ENCODE measurements around the gene OTUD7B. TPM values are rescaled to one million over a fixed set of nuclear protein-coding genes. Genes with fewer than 3 reads are reported as not detected.

The OTUD7B gene
- total RNA-seq, 1 donor from 2014 or later: 48.9 TPM

DNA sequence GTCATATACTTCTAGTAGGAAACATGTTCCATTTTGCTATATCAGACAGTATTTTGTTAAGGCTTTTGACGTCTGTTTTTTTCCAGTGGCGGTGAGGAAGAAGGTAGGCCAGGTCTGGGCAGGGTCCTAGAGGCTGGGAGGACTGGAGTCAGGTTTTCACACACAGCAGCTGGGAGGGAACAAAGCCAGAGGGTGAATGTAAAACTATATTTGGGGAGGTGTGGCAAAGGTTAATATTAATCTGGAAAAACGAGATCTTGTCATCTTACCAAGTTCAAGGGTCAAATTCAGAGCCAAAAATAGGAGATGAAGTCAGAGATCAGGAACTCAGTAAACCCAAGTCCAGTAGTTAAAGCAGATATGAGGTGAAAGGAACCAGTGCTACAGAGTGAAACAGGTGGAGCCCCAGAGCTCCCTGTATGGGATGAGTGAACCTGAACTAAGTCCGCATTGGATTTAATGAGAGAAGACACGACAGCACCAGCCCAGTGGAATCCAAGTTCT lies 10.7 kb upstream of the OTUD7B start:
- no peaks in the 10 kb centered on the region for H3K36me3 Mint-ChIP-seq
- H3K4me1 Mint-ChIP-seq: peaks cover 19% of the 10 kb centered on the region
- no peaks in the 10 kb centered on the region for H3K27me3 Mint-ChIP-seq (ENCODE audit: low read depth)
- no peaks in the 10 kb centered on the region for H3K9me3 Mint-ChIP-seq
- peak overlapping the region; percentile 32 for H3K27ac Mint-ChIP-seq
- TF ChIP-seq, protein P1, sequence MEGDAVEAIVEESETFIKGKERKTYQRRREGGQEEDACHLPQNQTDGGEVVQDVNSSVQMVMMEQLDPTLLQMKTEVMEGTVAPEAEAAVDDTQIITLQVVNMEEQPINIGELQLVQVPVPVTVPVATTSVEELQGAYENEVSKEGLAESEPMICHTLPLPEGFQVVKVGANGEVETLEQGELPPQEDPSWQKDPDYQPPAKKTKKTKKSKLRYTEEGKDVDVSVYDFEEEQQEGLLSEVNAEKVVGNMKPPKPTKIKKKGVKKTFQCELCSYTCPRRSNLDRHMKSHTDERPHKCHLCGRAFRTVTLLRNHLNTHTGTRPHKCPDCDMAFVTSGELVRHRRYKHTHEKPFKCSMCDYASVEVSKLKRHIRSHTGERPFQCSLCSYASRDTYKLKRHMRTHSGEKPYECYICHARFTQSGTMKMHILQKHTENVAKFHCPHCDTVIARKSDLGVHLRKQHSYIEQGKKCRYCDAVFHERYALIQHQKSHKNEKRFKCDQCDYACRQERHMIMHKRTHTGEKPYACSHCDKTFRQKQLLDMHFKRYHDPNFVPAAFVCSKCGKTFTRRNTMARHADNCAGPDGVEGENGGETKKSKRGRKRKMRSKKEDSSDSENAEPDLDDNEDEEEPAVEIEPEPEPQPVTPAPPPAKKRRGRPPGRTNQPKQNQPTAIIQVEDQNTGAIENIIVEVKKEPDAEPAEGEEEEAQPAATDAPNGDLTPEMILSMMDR (IDR thresholded peaks at IDR 0.05; ENCODE audit: unreplicated experiment): no peak
- no peak overlapping the region for H3K4me3 Mint-ChIP-seq
- DNase-seq (ENCODE audit: low spot score in 2 of 2, unreplicated experiment in 2 of 2): no peak

DNA sequence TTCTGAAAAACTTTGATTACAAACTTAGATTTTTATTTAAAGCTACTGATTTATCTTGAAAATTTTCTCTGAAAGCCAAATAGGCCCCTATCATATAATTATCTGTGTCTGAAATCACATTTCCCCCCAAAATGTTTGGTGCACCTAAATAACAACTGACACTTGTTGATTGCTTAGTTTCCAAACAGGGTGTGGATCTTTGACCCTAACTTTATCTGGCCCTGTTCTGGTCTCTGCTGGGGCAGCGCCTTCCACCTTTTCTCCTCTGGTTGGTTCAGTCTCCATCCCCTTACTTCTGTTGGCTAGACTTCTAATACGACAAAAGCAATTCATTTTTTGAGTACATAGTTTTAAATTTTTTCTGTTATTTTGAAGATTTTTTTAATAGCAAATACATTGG lies 10.2 kb upstream of the OTUD7B start:
- no peaks in the 10 kb centered on the region for H3K36me3 Mint-ChIP-seq
- no peak overlapping the region for H3K4me3 Mint-ChIP-seq
- peaks cover 20% of the 10 kb centered on the region for H3K4me1 Mint-ChIP-seq
- H3K27ac Mint-ChIP-seq: peak overlapping the region; percentile 32
- no peak for DNase-seq (ENCODE audit: low spot score in 2 of 2, unreplicated experiment in 2 of 2)
- no peaks in the 10 kb centered on the region for H3K27me3 Mint-ChIP-seq (ENCODE audit: low read depth)
- TF ChIP-seq, protein P1 (IDR thresholded peaks at IDR 0.05; ENCODE audit: unreplicated experiment): no peak
- no peaks in the 10 kb centered on the region for H3K9me3 Mint-ChIP-seq

DNA sequence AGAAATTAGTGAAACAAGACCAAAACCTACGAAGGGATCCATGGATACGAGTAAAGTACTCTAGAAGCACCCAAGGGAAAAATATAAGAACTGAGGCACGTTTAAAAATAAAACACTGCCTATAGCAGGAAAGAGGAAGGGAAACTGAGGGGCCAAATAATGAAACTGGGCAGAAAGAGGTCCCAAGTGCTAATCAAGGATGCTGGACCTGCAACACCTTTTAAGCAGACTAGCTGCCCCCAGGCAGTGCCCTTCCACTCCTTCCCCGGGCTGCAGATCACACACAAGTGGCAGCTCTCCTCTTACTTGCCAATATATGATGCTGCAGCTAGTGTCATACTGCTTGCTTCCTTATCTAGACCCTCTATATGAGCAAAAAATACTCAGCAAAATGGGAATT lies 7.6 kb upstream of the OTUD7B start:
- H3K36me3 Mint-ChIP-seq: no peaks in the 10 kb centered on the region
- peaks cover 23% of the 10 kb centered on the region for H3K4me1 Mint-ChIP-seq
- DNase-seq (ENCODE audit: low spot score in 2 of 2, unreplicated experiment in 2 of 2): no peak
- TF ChIP-seq, protein P1 (IDR thresholded peaks at IDR 0.05; ENCODE audit: unreplicated experiment): no peak
- no peak overlapping the region for H3K27ac Mint-ChIP-seq
- no peaks in the 10 kb centered on the region for H3K27me3 Mint-ChIP-seq (ENCODE audit: low read depth)
- H3K4me3 Mint-ChIP-seq: no peak overlapping the region
- H3K9me3 Mint-ChIP-seq: no peaks in the 10 kb centered on the region

DNA sequence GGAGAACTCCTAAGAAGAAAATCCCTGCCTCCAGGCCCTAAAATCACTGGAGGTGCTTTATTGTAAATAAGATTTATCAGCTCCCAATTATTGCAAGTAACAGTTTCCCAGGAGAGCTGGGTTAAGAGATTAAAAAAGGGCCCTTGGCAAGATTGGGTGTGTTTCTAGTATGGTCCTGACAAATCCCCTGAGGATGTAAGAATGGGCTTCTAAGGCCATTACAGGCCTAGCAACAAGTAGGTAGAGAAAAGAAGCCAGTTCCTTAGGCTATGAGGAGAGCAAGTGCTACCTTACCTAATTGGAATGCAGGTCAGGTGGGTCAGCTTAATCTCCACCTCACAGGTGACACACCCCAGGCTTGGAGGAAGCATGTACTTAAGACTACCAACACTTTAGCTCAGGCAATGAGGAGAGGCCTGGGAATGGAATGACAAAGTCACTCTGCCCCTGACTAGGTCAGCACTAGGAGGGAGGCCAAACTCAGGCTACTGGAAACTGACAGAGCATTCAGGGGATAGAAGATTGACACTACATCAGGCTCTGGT lies 6.8 kb upstream of the OTUD7B start:
- no peak for DNase-seq (ENCODE audit: low spot score in 2 of 2, unreplicated experiment in 2 of 2)
- Mint-ChIP-seq H3K36me3 (no peaks in the 10 kb centered on the region), H3K4me1 (peaks cover 22% of the 10 kb centered on the region), H3K9me3 (no peaks in the 10 kb centered on the region), H3K27ac (no peak overlapping the region), H3K27me3 (ENCODE audit: low read depth) (no peaks in the 10 kb centered on the region), H3K4me3 (no peak overlapping the region)
- TF ChIP-seq, protein P1 (IDR thresholded peaks at IDR 0.05; ENCODE audit: unreplicated experiment): no peak

DNA sequence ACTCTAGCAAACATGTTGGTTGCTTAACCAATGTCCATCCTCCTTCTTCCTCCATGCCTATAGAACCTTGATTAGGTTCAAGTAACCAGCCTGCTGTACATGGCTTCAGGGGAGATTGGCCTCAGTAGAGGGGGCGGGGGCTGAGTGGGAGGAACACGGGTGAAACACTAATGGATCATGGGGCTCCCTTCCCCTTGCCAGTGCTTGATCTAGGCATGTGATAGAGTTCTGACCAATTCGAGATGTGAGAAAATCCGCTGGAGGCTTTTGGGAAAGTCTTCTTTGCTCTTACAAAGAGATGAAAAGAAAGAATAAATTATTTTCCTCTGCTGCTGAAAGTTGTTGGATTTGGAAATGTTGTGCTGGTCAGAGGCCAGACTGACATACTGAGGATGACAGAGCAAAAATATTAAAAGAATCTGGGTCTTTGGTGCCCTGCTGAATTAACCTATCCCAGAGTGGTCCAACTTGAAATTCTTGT lies 5.2 kb upstream of the OTUD7B start:
- DNase-seq (ENCODE audit: low spot score in 2 of 2, unreplicated experiment in 2 of 2): no peak
- peak overlapping the region; percentile 87 for H3K27ac Mint-ChIP-seq
- peaks cover 26% of the 10 kb centered on the region for H3K4me1 Mint-ChIP-seq
- no peaks in the 10 kb centered on the region for H3K27me3 Mint-ChIP-seq (ENCODE audit: low read depth)
- no peak overlapping the region for H3K4me3 Mint-ChIP-seq
- H3K36me3 Mint-ChIP-seq: no peaks in the 10 kb centered on the region
- TF ChIP-seq, protein P1 (IDR thresholded peaks at IDR 0.05; ENCODE audit: unreplicated experiment): no peak
- no peaks in the 10 kb centered on the region for H3K9me3 Mint-ChIP-seq

Data from mesothelial cell of epicardium (in vitro differentiated cells).